Measurements from ENCODE around the gene PDE6H. TPM values are rescaled to one million over a fixed set of nuclear protein-coding genes. Genes with fewer than 3 reads are reported as not detected.

Gene PDE6H
- total and polyA plus RNA-seq, 10 of the 15 experiments (the other 5 are each of a cell fraction or from before 2014, with no cell fraction given), result 0.16 TPM; not detected in 9

- TF ChIP-seq, protein P1, sequence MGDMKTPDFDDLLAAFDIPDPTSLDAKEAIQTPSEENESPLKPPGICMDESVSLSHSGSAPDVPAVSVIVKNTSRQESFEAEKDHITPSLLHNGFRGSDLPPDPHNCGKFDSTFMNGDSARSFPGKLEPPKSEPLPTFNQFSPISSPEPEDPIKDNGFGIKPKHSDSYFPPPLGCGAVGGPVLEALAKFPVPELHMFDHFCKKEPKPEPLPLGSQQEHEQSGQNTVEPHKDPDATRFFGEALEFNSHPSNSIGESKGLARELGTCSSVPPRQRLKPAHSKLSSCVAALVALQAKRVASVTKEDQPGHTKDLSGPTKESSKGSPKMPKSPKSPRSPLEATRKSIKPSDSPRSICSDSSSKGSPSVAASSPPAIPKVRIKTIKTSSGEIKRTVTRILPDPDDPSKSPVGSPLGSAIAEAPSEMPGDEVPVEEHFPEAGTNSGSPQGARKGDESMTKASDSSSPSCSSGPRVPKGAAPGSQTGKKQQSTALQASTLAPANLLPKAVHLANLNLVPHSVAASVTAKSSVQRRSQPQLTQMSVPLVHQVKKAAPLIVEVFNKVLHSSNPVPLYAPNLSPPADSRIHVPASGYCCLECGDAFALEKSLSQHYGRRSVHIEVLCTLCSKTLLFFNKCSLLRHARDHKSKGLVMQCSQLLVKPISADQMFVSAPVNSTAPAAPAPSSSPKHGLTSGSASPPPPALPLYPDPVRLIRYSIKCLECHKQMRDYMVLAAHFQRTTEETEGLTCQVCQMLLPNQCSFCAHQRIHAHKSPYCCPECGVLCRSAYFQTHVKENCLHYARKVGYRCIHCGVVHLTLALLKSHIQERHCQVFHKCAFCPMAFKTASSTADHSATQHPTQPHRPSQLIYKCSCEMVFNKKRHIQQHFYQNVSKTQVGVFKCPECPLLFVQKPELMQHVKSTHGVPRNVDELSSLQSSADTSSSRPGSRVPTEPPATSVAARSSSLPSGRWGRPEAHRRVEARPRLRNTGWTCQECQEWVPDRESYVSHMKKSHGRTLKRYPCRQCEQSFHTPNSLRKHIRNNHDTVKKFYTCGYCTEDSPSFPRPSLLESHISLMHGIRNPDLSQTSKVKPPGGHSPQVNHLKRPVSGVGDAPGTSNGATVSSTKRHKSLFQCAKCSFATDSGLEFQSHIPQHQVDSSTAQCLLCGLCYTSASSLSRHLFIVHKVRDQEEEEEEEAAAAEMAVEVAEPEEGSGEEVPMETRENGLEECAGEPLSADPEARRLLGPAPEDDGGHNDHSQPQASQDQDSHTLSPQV (IDR thresholded peaks at IDR 0.05), result no peak
- TF ChIP-seq RAD21 (IDR thresholded peaks at IDR 0.05; ENCODE audit: insufficient read depth, low read depth, low read length), result no peak
- TF ChIP-seq ZZZ3 (IDR thresholded peaks at IDR 0.05; ENCODE audit: control insufficient read depth, insufficient read length, low read depth), result no peak
- TF ChIP-seq CHD1 (IDR thresholded peaks at IDR 0.05; ENCODE audit: low read depth, low read length), result no peak
- no peak for TF ChIP-seq TCF3 (IDR thresholded peaks at IDR 0.05; ENCODE audit: borderline replicate concordance, insufficient read depth, low read depth, low read length)
- no peak for TF ChIP-seq KDM1A (IDR thresholded peaks at IDR 0.05; ENCODE audit: borderline replicate concordance)
- TF ChIP-seq GATAD2B (conservative IDR thresholded peaks at IDR 0.05; ENCODE audit: low read depth), result 0 out of 2 replicates have a peak, but pooled peaks have one; percentile 34
- no peak for TF ChIP-seq TCF7 (IDR thresholded peaks at IDR 0.05; ENCODE audit: borderline replicate concordance)
- TF ChIP-seq RBBP5 (conservative IDR thresholded peaks at IDR 0.05), result no peak
- no peak for TF ChIP-seq HDAC2 (IDR thresholded peaks at IDR 0.05)
These were observed 23.2 kb upstream of the PDE6H start (continued) for GRCh38 chr12:14949631-14950030.
